ENCODE results near the gene ADAM12.

ADAM12 gene

DNA sequence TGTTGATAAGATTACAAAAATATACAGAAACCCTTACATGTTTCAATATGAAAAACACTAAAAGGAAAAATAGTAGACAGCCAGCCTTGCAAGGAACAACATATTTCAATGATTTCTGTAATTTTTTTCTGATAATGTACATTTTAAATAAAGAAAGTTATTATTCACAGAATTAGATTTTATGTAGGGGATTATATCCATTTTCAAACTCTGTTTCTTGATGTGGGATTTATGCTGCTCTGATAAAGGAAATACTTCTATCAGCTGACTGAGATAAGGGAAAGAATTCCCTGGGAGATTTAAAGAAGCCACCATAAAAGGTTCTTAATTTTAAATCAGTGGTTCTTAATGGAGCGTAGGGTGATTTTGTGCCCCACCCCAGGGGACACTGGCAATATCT, 180.4 kb downstream of the ADAM12 start:
- no peak for DNase-seq (ENCODE audit: low read depth)
- TF ChIP-seq, protein P1, sequence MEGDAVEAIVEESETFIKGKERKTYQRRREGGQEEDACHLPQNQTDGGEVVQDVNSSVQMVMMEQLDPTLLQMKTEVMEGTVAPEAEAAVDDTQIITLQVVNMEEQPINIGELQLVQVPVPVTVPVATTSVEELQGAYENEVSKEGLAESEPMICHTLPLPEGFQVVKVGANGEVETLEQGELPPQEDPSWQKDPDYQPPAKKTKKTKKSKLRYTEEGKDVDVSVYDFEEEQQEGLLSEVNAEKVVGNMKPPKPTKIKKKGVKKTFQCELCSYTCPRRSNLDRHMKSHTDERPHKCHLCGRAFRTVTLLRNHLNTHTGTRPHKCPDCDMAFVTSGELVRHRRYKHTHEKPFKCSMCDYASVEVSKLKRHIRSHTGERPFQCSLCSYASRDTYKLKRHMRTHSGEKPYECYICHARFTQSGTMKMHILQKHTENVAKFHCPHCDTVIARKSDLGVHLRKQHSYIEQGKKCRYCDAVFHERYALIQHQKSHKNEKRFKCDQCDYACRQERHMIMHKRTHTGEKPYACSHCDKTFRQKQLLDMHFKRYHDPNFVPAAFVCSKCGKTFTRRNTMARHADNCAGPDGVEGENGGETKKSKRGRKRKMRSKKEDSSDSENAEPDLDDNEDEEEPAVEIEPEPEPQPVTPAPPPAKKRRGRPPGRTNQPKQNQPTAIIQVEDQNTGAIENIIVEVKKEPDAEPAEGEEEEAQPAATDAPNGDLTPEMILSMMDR (IDR thresholded peaks at IDR 0.05; ENCODE audit: control insufficient read depth, insufficient read depth, low read depth, low read length, missing control alignments), result no peak
- H3K4me3 ChIP-seq (ENCODE audit: control insufficient read depth, low read depth, low read length), result no peak overlapping the region

DNA sequence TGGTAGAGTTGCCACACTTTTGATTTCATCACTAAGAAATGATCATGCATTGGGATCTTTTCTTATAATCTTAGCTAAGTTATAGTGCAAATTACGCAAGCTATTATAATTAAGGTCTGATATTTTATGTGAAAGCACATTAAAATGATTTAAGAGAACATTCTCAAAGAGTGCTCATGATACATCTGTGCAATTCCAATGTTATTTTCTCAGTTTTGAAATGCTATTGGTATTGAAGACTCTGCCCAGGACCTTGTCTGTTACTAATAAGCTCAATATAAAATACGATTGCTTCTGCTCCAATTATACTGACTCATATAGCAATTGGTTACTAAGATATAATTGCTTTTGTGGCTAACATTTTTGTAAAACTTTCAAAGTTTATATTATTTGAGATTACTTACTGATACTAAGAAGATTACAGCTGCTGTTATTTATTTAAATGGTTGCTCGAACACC, 180.9 kb downstream of the ADAM12 start:
- H3K4me3 ChIP-seq (ENCODE audit: control insufficient read depth, low read depth, low read length), result no peak overlapping the region
- peak; percentile 95 for DNase-seq (ENCODE audit: low read depth)
- TF ChIP-seq, protein P1 (IDR thresholded peaks at IDR 0.05; ENCODE audit: control insufficient read depth, insufficient read depth, low read depth, low read length, missing control alignments), result no peak

DNA sequence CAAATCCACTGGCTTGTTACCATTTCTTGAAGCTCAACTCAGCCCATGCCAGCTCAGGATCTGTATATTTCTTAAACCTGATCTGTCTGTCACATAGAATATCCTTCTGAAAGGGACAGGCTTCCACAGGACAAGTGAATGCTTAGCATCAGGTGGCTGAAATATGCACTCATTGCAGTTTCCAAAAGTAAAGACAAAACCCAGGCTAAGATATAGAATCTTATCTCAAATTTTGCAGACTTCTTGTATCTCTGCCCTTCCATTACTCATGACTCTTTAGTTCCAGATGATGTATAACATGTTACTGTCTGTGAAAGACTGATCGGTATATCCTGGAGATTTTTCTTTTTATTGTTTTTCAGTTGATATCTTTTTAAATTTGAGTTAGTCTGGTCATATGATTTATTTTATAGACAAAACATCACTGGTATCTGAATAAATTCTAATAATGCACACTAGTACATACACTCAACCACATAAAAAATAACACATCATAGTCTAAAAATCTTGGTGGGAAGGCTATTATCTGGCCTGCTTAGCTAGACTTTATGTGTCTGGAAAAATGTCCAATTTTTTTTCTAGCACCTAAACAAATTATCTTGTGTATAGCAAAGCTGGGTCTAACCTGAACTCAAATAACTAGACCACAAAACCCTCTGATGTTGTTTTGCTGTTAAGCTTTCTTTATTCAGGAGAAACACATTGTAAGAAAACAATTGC, 182.6 kb downstream of the ADAM12 start:
- TF ChIP-seq, protein P1 (IDR thresholded peaks at IDR 0.05; ENCODE audit: control insufficient read depth, insufficient read depth, low read depth, low read length, missing control alignments), result no peak
- H3K4me3 ChIP-seq (ENCODE audit: control insufficient read depth, low read depth, low read length), result no peak overlapping the region
- DNase-seq (ENCODE audit: low read depth), result no peak

DNA sequence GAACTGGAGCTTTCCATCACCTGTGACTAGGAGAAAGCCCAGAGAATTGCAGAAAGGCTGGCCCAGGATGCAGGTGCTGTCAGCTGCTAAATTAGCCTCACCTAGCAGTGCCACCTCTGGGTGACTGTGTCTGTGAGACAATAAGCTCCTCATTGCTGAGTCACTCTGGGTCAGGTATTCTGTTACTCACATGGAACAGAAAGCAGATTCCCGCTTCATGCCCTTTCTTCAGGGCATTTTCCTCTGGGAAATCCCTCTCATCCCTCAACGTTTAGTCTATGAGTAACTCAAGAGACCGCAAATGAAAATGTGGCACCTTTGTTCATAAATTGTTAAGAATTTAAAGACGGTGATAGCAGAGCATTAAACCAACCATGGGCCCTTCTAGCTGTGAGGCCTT, 184.0 kb downstream of the ADAM12 start:
- no peak for DNase-seq (ENCODE audit: low read depth)
- TF ChIP-seq, protein P1 (IDR thresholded peaks at IDR 0.05; ENCODE audit: control insufficient read depth, insufficient read depth, low read depth, low read length, missing control alignments), result no peak
- no peak overlapping the region for H3K4me3 ChIP-seq (ENCODE audit: control insufficient read depth, low read depth, low read length)

DNA sequence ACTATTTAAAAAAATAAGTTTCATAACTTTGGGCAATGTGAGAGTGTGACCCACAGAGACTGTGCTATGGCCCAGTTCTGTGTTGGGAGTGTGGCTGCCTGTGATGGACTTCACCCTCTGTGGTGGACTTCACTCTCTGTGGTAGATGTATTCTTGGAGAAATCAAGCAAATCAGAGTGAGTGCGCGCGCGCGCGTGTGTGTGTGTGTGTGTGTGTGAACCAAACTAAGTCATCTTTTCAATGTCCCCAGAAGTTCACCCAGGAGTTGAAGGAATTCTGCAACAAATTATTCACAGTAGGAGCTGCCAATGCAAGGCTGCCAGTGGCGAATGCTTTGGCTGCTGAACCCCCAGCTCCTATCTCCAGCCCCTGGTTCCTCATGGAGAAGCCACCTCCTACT, 184.5 kb downstream of the ADAM12 start:
- no peak for DNase-seq (ENCODE audit: low read depth)
- H3K4me3 ChIP-seq (ENCODE audit: control insufficient read depth, low read depth, low read length), result no peak overlapping the region
- TF ChIP-seq, protein P1 (IDR thresholded peaks at IDR 0.05; ENCODE audit: control insufficient read depth, insufficient read depth, low read depth, low read length, missing control alignments), result no peak

DNA sequence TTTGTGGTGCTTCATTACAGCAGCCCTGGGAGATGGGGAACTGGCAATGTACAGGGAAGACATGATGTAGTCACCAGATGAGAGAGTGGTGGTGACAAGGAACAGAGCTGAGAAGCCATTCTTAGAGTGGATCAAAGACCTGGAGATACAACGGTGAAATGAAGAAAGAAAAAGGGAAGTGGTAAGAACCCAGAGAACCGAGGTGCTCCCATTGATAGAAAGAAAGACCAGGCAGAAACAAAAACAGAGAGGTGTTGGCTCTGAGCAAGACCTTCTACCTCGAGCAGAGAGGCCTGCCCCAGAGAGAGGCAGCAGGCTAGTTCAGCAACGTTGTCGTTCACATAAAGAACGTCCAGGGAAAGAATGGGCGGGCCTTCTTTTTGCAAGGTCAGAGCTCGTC, 186.7 kb downstream of the ADAM12 start:
- TF ChIP-seq, protein P1 (IDR thresholded peaks at IDR 0.05; ENCODE audit: control insufficient read depth, insufficient read depth, low read depth, low read length, missing control alignments), result no peak
- H3K4me3 ChIP-seq (ENCODE audit: control insufficient read depth, low read depth, low read length), result no peak overlapping the region
- DNase-seq (ENCODE audit: low read depth), result no peak
